Measurements from ENCODE around the gene WWOX.

The WWOX gene

GRCh38 chr16:78952630-78953029 is 853.2 kb downstream of the WWOX start:
- DNase-seq (ENCODE audit: low read depth): no peak

- DNase-seq (ENCODE audit: low read depth): no peak
These were observed 854.1 kb downstream of the WWOX start for GRCh38 chr16:78953526-78953925.

GRCh38 chr16:78955206-78955605 is 855.8 kb downstream of the WWOX start:
- DNase-seq (ENCODE audit: low read depth): no peak

- DNase-seq (ENCODE audit: low read depth): no peak
These were observed 857.4 kb downstream of the WWOX start for GRCh38 chr16:78956859-78957258.

GRCh38 chr16:78957317-78958100 is 858.1 kb downstream of the WWOX start:
- DNase-seq (ENCODE audit: low read depth): no peak

GRCh38 chr16:78961464-78961863 is 862.0 kb downstream of the WWOX start:
- no peak for DNase-seq (ENCODE audit: low read depth)

- DNase-seq (ENCODE audit: low read depth): no peak
These were observed 863.0 kb downstream of the WWOX start for GRCh38 chr16:78962457-78962929.

- DNase-seq (ENCODE audit: low read depth): no peak
These were observed 868.5 kb downstream of the WWOX start for GRCh38 chr16:78967948-78968347.

GRCh38 chr16:78969721-78970120 is 870.3 kb downstream of the WWOX start:
- DNase-seq (ENCODE audit: low read depth): no peak

GRCh38 chr16:78970650-78971049 is 871.2 kb downstream of the WWOX start:
- DNase-seq (ENCODE audit: low read depth): no peak

- no peak for DNase-seq (ENCODE audit: low read depth)
These were observed 872.6 kb downstream of the WWOX start for GRCh38 chr16:78972006-78972405.

GRCh38 chr16:78972986-78973385 is 873.5 kb downstream of the WWOX start:
- DNase-seq (ENCODE audit: low read depth): no peak

GRCh38 chr16:78976212-78976611 is 876.8 kb downstream of the WWOX start:
- no peak for DNase-seq (ENCODE audit: low read depth)

- no peak for DNase-seq (ENCODE audit: low read depth)
These were observed 881.4 kb downstream of the WWOX start for GRCh38 chr16:78980825-78981224.

- DNase-seq (ENCODE audit: low read depth): no peak
These were observed 882.8 kb downstream of the WWOX start for GRCh38 chr16:78982096-78982744.

- no peak for DNase-seq (ENCODE audit: low read depth)
These were observed 884.9 kb downstream of the WWOX start for GRCh38 chr16:78984324-78984723.

GRCh38 chr16:78984887-78985464 is 885.5 kb downstream of the WWOX start:
- DNase-seq (ENCODE audit: low read depth): no peak

GRCh38 chr16:78985716-78986605 is 886.5 kb downstream of the WWOX start:
- no peak for DNase-seq (ENCODE audit: low read depth)

- no peak for DNase-seq (ENCODE audit: low read depth)
These were observed 888.2 kb downstream of the WWOX start for GRCh38 chr16:78987666-78988065.

- no peak for DNase-seq (ENCODE audit: low read depth)
These were observed 889.0 kb downstream of the WWOX start for GRCh38 chr16:78988361-78988969.

GRCh38 chr16:78990309-78990701 is 890.9 kb downstream of the WWOX start:
- no peak for DNase-seq (ENCODE audit: low read depth)

GRCh38 chr16:78992001-78992400 is 892.5 kb downstream of the WWOX start:
- no peak for DNase-seq (ENCODE audit: low read depth)
